PFSK-1 (cell line): ENCODE results near the gene TTC27.

Experiments used
- FOXP2 ChIP-seq: optimal IDR thresholded peaks from 2 replicates; pipeline ENCODE3; 2011; ENCODE audit warnings: borderline replicate concordance, control low read depth, inconsistent platforms; ENCODE audit not compliant: insufficient read depth; ENCODE audit errors: extremely low read length, extremely low read depth
- POLR2AphosphoS5 ChIP-seq: IDR thresholded peaks from 2 replicates; pipeline ENCODE4 v1.6.1; 2012; ENCODE audit warnings: low read depth, mild to moderate bottlenecking, control low read depth, low read length, moderate library complexity
- REST ChIP-seq, 2 experiments: IDR thresholded peaks; 2 replicates each; pipeline versions ENCODE4 v1.6.1 to v1.8.0; 2011 to 2012; ENCODE audit warnings: low read depth in 2 of 2, low read length in 2 of 2, control low read depth in 1 of 2, inconsistent platforms in 1 of 2, mild to moderate bottlenecking in 1 of 2, moderate library complexity in 1 of 2; ENCODE audit not compliant: insufficient read depth in 1 of 2
- SIN3A ChIP-seq: IDR thresholded peaks from 2 replicates; pipeline ENCODE4 v1.6.1; 2012; ENCODE audit warnings: mild to moderate bottlenecking, low read length, moderate library complexity, borderline replicate concordance; ENCODE audit not compliant: insufficient read depth
- TAF1 ChIP-seq: IDR thresholded peaks from 2 replicates; pipeline ENCODE4 v1.6.1; 2012; ENCODE audit warnings: low read length, control low read depth, borderline replicate concordance; ENCODE audit not compliant: insufficient read depth

DNA sequence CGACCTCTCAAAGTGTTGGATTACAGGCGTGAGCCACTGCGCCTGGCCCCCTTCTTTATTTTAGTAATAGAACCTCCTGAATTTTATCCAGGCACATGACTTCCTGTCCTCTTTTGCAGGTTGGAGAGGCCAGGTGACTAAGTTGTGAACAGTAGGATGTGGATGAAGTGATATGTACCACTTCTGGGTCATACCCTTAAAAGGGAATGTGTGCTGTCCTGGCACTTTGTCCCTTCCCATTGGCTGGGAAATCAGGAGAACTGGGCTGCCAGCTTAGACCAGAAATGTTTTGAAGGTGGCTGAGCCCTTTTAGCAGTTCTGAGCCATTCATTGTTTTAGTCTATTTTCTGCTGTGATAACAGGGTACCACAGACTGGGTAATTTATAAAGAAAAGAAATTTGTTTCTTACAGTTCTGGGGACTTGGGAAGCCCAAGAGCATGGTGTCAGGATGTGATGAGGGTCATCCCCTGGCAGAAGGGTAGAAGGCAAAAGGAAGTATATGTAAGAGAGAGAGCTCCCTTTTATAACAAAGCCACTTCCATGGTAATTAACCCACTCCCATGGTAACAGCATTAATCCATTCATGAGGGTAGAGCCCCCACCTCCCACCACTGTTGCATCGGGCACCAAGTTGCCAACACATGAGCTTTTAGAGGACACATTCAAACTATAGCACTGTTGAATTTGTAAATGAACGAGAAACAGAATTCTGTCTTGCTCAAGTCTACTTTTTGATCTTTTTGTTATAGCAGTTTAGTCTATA, 79.1 kb downstream of the TTC27 start:
- no peak for TF ChIP-seq TAF1
- no peak for TF ChIP-seq POLR2AphosphoS5
- no peak for TF ChIP-seq REST (IDR thresholded peaks at IDR 0.05; ENCODE audit: insufficient read depth in 1 of 2, low read depth in 2 of 2, low read length in 2 of 2)
- TF ChIP-seq SIN3A: no peak
- no peak for TF ChIP-seq FOXP2
